Measurements from ENCODE around the gene DOCK1.

Gene DOCK1

DNA sequence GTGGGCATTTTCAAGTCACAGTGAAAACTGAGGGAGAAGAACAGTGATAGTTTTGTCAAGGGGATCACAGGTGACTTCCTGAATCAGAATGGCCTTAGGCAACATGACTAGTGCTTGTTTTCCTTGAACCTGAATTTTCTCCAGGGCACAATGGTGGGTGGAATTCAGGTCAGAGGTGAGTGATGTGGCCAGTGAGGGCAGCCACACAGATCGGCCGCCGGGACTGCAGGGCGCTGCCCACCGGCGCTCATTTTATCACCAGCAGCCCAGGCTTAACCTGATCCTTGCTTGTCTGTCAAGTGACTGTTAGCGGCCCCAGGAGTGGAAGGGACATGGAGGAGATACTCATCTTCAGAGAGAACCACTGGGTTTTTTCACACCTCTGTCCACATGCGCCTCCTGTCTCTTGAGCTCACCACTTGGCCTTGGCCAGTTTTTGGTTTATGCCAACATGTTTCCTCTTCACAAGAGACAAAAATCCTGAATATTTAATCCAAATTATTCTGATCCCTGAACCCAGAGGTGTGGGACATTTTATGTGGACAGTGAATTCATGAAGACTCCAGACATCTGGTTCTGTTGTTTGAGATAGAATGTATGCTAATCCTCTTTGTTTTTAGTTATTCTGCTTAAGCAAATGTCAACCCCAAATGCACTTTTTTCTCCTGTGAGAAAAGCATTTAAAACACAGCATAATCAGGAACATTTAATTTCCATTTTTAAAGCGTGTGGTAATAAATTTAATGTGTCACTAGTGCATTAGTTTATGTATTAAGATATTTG lies 108.7 kb downstream of the DOCK1 start:
- ATAC-seq (ENCODE audit: low read depth) (no peak), DNase-seq (ENCODE audit: low spot score) (no peak)
- Histone ChIP-seq H3K27me3 (ENCODE audit: insufficient read depth, poor library complexity, severe bottlenecking) (no peaks in the 10 kb centered on the region), H3K4me3 (ENCODE audit: severe bottlenecking) (no peak overlapping the region), H3K9me3 (ENCODE audit: severe bottlenecking) (no peaks in the 10 kb centered on the region), H3K4me1 (ENCODE audit: insufficient read depth, poor library complexity, severe bottlenecking) (peaks cover 14% of the 10 kb centered on the region), H3K27ac (ENCODE audit: poor library complexity, severe bottlenecking) (no peak overlapping the region), H3K36me3 (ENCODE audit: low read depth) (peaks cover 33% of the 10 kb centered on the region)
- TF ChIP-seq, protein P1, sequence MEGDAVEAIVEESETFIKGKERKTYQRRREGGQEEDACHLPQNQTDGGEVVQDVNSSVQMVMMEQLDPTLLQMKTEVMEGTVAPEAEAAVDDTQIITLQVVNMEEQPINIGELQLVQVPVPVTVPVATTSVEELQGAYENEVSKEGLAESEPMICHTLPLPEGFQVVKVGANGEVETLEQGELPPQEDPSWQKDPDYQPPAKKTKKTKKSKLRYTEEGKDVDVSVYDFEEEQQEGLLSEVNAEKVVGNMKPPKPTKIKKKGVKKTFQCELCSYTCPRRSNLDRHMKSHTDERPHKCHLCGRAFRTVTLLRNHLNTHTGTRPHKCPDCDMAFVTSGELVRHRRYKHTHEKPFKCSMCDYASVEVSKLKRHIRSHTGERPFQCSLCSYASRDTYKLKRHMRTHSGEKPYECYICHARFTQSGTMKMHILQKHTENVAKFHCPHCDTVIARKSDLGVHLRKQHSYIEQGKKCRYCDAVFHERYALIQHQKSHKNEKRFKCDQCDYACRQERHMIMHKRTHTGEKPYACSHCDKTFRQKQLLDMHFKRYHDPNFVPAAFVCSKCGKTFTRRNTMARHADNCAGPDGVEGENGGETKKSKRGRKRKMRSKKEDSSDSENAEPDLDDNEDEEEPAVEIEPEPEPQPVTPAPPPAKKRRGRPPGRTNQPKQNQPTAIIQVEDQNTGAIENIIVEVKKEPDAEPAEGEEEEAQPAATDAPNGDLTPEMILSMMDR (IDR thresholded peaks at IDR 0.05; ENCODE audit: poor library complexity, severe bottlenecking) = no peak

DNA sequence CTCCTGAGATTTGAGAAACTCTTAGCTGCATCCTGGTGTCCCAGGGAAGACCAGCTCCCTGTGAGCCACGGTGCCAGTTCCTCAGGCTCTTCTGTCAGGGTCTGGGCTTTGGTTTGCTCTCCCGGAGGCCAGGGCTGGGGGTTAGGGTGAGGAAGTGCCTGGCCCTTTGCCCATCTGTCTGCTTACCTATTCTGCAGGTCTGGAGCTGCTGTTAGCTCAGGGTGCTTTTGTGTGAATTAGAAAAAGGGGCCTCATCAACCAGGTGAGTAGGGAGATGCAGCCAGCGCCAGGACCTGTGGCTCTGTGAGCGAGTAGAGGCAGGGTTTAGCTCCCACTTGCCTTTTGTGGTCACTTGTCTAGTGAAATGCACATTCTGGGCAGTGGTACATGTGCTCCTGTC lies 109.4 kb downstream of the DOCK1 start:
- no peak for ATAC-seq (ENCODE audit: low read depth)
- H3K27me3 ChIP-seq (ENCODE audit: insufficient read depth, poor library complexity, severe bottlenecking) = no peaks in the 10 kb centered on the region

DNA sequence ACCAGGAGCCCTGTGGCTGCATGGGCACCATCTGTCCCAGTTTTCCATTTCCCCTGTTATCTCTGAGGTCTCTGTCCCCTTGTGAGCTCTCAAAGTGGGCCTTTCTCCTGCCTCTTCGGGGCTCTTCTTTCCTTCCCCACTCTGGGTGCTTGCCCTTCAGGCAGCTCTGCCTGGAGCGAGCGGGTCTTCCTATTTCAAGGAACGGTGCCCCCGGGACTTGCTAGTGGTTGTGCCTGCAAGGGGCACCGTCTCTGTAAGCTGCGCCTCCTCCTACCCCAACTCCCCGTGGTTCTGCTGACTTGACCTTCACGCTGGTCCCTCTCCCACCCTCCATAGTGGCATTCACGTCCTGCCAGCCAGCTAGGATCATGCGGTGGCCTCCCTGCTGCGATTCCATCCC lies 110.1 kb downstream of the DOCK1 start:
- H3K4me1 ChIP-seq (ENCODE audit: insufficient read depth, poor library complexity, severe bottlenecking) = peaks cover 14% of the 10 kb centered on the region
- no peaks in the 10 kb centered on the region for H3K27me3 ChIP-seq (ENCODE audit: insufficient read depth, poor library complexity, severe bottlenecking)
- H3K36me3 ChIP-seq (ENCODE audit: low read depth) = peaks cover 30% of the 10 kb centered on the region
- ATAC-seq (ENCODE audit: low read depth) (no peak), DNase-seq (ENCODE audit: low spot score) (no peak)
- no peaks in the 10 kb centered on the region for H3K9me3 ChIP-seq (ENCODE audit: severe bottlenecking)
- H3K4me3 ChIP-seq (ENCODE audit: severe bottlenecking) = no peak overlapping the region
- TF ChIP-seq, protein P1 (IDR thresholded peaks at IDR 0.05; ENCODE audit: poor library complexity, severe bottlenecking) = no peak
- no peak overlapping the region for H3K27ac ChIP-seq (ENCODE audit: poor library complexity, severe bottlenecking)

More for the DNA sequence above, 109.4 kb downstream of the DOCK1 start:
- no peak overlapping the region for H3K27ac ChIP-seq (ENCODE audit: poor library complexity, severe bottlenecking)
- H3K9me3 ChIP-seq (ENCODE audit: severe bottlenecking) = no peaks in the 10 kb centered on the region
- TF ChIP-seq, protein P1 (IDR thresholded peaks at IDR 0.05; ENCODE audit: poor library complexity, severe bottlenecking) = no peak
- H3K4me3 ChIP-seq (ENCODE audit: severe bottlenecking) = no peak overlapping the region
- peaks cover 14% of the 10 kb centered on the region for H3K4me1 ChIP-seq (ENCODE audit: insufficient read depth, poor library complexity, severe bottlenecking)
- DNase-seq (ENCODE audit: low spot score) = no peak
- peaks cover 33% of the 10 kb centered on the region for H3K36me3 ChIP-seq (ENCODE audit: low read depth)

DNA sequence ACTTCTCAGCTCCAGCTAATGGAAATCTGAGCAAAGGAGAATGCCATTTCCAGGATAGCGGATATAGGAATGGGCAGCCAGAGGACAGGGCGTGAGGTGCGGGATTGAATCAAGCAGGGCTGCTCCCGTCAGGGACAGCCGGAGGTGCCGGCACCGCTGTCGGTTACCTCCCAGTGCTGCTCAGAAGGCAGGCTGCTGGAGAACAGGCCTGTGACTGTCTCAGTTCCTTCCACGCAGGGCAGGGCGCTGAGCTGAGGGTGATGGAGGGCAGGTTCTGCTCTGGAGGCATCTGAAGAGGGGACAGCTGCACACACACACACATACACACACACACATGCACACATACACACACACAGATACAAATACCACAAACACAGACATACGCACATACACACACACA lies 111.1 kb downstream of the DOCK1 start:
- peaks cover 26% of the 10 kb centered on the region for H3K36me3 ChIP-seq (ENCODE audit: low read depth)
- ATAC-seq (ENCODE audit: low read depth) = no peak

More for the DNA sequence above, 111.1 kb downstream of the DOCK1 start:
- TF ChIP-seq, protein P1 (IDR thresholded peaks at IDR 0.05; ENCODE audit: poor library complexity, severe bottlenecking) = no peak
- H3K27ac ChIP-seq (ENCODE audit: poor library complexity, severe bottlenecking) = no peak overlapping the region
- no peaks in the 10 kb centered on the region for H3K27me3 ChIP-seq (ENCODE audit: insufficient read depth, poor library complexity, severe bottlenecking)
- no peaks in the 10 kb centered on the region for H3K9me3 ChIP-seq (ENCODE audit: severe bottlenecking)
- no peak for DNase-seq (ENCODE audit: low spot score)
- H3K4me3 ChIP-seq (ENCODE audit: severe bottlenecking) = no peak overlapping the region
- peaks cover 14% of the 10 kb centered on the region for H3K4me1 ChIP-seq (ENCODE audit: insufficient read depth, poor library complexity, severe bottlenecking)

Data from RWPE2 (cell line).